LNCaP clone FGC (cell line): Measurements from ENCODE around the gene ABTB2.
"Not testable (repeated sequence)": the region's sequence is repeated elsewhere in the genome, so short reads cannot be mapped to it uniquely, and the experiment has no call there.

Experiments used
- DNase-seq: peaks from one replicate; pipeline ENCODE4 v3.0.0-alpha.2; 2011; ENCODE audit warnings: low read depth
- H3K4me3 ChIP-seq: 2 replicates; pipeline ENCODE4 v1.5.1; 2011; ENCODE audit warnings: mild to moderate bottlenecking, low read depth, low read length, control low read depth
- TF ChIP-seq, protein P1 (sequence below): IDR thresholded peaks from 2 replicates; pipeline ENCODE4 v1.5.1; 2012; ENCODE audit warnings: mild to moderate bottlenecking; ENCODE audit not compliant: control insufficient read depth, insufficient read depth; ENCODE audit errors: extremely low read depth

ABTB2 gene

DNA sequence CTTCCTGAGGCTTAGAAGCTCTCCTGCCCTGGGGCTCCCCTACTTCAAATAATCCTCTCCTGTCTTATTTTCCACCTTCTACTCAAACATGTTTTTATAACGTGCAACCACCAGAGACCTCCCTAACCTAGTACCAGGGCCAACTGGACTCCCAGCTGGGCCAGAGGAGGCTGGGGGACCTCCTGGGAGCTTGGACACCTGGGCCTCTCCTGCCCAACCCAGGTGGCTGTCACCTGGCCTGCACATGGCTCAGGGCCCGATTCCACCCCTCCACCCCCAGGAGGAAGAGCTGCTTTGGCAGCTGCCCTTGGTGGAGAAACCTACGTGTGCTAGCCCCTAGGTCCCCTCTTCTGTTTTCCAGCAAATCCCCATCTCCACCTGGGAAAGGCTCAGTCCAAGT is 105.2 kb downstream of the ABTB2 start:
- no peak for DNase-seq
- no peak overlapping the region for H3K4me3 ChIP-seq
- TF ChIP-seq, protein P1, sequence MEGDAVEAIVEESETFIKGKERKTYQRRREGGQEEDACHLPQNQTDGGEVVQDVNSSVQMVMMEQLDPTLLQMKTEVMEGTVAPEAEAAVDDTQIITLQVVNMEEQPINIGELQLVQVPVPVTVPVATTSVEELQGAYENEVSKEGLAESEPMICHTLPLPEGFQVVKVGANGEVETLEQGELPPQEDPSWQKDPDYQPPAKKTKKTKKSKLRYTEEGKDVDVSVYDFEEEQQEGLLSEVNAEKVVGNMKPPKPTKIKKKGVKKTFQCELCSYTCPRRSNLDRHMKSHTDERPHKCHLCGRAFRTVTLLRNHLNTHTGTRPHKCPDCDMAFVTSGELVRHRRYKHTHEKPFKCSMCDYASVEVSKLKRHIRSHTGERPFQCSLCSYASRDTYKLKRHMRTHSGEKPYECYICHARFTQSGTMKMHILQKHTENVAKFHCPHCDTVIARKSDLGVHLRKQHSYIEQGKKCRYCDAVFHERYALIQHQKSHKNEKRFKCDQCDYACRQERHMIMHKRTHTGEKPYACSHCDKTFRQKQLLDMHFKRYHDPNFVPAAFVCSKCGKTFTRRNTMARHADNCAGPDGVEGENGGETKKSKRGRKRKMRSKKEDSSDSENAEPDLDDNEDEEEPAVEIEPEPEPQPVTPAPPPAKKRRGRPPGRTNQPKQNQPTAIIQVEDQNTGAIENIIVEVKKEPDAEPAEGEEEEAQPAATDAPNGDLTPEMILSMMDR: no peak

DNA sequence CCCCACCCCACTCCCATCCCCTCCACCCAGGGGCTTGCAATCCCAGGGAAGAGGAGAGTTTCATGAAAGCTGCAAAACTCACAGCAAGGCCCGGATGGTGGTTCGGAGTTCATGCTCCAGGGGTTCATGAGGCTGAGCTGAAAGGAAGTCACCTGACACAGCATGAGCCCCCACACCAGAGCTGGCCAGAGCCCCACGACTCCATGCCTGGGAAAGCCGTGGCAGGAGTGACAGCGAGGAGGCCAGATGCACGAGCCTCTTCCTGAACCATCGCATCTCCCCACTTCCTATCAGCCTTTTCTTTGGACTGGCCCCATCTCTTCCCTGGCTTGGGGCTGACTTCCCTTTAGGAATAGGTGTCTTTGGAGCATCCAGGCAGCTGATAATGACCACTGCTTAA is 105.8 kb downstream of the ABTB2 start:
- TF ChIP-seq, protein P1: no peak
- DNase-seq: no peak
- H3K4me3 ChIP-seq: no peak overlapping the region

DNA sequence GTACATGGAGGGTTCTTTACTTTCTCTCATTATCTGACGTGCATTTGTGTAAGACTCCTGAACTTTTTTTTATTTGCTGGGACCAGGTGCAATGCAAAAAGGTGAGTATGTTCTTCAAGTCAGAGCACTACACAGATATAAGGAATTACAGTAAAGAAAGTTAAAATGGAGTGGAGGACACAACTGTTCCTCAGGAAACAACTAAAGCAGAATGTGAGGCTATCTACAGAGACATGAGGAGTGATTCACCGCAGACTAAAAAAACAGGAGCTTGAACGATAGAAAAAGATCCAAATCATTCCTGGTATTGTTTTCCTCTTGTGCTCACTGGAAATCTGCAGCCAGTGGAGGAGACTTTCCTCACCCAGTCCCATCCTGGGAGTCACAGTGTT is 106.2 kb downstream of the ABTB2 start:
- no peak overlapping the region for H3K4me3 ChIP-seq
- no peak for DNase-seq
- TF ChIP-seq, protein P1: no peak

DNA sequence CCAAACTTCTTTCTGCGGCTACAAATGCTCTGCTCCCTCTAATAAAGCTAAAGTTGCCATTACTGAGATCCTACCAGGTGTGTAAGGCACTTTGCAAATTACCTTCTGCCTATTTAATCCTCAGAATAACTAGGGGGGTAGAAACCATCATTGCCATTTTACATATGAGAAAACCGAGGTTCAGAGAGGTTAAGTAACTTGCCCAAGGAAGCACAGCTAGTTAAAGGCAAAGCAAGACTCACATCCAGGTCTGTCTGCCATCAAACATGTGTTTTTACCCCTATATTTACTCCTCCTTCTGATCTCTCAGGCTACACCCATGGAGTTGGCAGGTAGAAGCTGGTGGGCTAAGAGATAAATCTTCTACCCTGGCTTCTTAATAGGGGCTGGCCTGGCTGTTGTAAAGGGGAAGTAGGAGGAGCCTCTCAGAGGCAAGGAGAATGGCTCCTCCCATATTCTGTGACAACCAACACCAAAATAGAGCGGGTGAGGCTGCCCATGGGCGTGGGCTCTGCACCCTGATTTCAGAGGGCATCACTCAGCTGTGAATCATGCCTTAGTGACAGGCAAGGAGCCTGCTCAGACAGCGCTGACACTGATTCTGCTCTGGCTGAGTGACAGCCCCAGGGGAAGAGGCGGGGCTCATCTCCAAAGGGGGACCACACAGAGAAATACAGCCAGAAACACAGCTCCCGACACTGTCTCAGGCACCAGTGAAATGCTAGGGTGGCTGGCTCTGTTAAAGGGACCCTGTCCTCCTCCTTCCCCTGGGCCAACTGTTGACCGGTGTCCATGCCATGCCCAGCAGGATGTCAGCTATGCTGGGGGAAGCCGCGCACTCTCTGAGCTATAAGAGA is 106.8 kb downstream of the ABTB2 start:
- no peak overlapping the region for H3K4me3 ChIP-seq
- DNase-seq: no peak
- TF ChIP-seq, protein P1: no peak

DNA sequence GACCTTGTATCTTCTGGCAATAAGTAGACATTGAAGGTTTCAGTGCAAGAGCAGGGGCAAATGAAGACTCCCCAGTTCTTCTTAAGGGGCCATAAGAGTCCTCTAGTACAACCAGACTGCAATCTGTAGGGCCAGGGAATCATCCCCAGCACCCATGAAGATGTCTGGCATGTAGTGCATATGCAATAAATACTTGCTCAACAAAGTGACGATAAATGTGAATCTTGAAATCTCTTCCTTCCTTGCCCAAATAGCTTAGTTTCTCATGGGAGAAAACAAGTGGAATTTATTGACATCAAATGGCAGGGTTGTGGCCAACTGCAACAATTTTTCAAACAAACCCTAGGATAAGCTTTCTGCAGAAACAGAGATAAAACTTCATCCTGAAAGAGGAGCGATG is 107.6 kb downstream of the ABTB2 start:
- TF ChIP-seq, protein P1: no peak
- no peak for DNase-seq
- no peak overlapping the region for H3K4me3 ChIP-seq

DNA sequence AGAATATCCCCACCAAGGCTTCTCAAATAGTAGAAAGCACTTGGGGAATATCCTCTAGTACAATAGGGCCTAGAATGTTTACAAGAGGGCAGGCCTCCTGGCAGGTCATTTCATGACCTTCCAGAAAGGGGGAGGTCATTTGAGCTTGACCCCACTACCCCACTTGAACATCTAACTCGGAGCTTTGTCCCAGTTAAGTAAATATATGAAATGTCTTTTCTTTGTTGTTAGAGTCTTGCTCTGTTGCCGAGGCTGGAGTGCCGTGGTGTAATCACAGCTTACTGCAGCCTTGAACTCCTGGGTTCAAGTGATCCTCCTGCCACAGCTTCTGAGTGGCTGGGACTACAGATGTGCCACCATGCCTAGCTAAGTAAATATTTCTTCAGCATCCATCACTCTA is 108.4 kb downstream of the ABTB2 start:
- DNase-seq: no peak
- TF ChIP-seq, protein P1: no peak
- H3K4me3 ChIP-seq: no peak overlapping the region

DNA sequence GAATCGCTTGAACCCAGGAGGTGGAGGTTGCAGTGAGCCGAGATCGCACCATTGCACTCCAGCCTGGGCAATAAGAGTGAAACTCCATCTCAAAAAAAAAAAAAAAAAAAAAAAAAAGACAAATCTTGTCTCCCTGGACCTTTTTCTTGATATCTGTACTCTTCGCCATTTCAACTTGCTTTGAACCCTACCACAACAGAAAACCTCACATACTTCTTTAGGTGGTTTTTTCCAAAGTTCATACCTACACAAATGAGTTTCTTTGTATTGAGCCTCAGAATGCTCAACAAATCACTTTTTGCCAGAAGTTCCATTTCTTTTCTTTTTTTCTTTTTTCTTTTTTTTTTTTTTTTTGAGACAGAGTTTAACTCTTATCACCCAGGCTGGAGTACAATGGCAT is 111.3 kb downstream of the ABTB2 start:
- not testable (repeated sequence) for H3K4me3 ChIP-seq, DNase-seq
